ENCODE results near the gene MICU1.
"Not testable (repeated sequence)": the region's sequence is repeated elsewhere in the genome, so short reads cannot be mapped to it uniquely, and the experiment has no call there.

The MICU1 gene

GRCh38 chr10:72625608-72626443 is at the start of gene MICU1:
MICU1 (minus strand) TSS chr10:72626079; CDS start chr10:72566793, 59,286 bp downstream.
- peak; percentile 98 for DNase-seq
- in situ Hi-C loops (cut with HindIII; ENCODE audit: low pct_ligation_motif_present, low pct_unique_long_range_greater_than_20kb, low sequenced_read_pairs) = no loop called here

DNA sequence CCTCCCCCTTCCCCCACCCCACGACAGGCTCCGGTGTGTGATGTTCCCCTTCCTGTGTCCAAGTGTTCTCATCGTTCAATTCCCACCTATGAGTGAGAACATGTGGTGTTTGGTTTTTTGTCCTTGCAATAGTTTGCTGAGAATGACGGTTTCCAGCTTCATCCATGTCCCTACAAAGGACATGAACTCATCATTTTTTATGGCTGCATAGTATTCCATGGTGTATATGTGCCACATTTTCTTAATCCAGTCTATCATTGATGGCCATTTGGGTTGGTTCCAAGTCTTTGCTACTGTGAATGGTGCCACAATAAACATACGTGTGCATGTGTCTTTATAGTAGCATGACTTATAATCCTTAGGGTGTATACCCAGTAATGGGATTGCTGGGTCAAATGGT is 48.3 kb upstream of the MICU1 start:
- DNase-seq; in situ Hi-C loops (cut with HindIII; ENCODE audit: low pct_ligation_motif_present, low pct_unique_long_range_greater_than_20kb, low sequenced_read_pairs): not testable (repeated sequence)

DNA sequence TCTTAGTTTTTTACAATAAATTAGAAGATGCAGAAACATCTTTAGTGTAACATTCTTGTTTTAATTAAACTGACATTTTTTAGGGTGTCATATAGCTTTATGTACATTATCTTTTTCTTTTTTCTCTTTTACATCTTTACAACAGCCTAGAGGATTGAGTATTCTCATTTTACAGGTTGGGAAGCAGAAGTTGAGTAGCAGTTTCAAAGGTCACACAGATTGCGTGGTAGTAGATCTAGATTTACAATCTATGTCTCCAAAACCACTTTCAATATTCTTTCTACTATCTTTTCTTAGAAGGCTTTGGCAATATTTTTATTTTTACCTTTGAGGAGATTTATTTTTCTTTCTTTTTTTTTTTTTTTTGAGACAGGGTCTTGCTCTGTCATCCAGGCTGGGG is 47.4 kb upstream of the MICU1 start:
- in situ Hi-C loops (cut with HindIII; ENCODE audit: low pct_ligation_motif_present, low pct_unique_long_range_greater_than_20kb, low sequenced_read_pairs) = no loop called here
- no peak for DNase-seq

GRCh38 chr10:72667207-72667864 is 41.5 kb upstream of the MICU1 start:
- in situ Hi-C loops (cut with HindIII; ENCODE audit: low pct_ligation_motif_present, low pct_unique_long_range_greater_than_20kb, low sequenced_read_pairs) = no loop called here
- no peak for DNase-seq

GRCh38 chr10:72665925-72666324 is 40.0 kb upstream of the MICU1 start:
- in situ Hi-C loops (cut with HindIII; ENCODE audit: low pct_ligation_motif_present, low pct_unique_long_range_greater_than_20kb, low sequenced_read_pairs) = no loop called here
- no peak for DNase-seq

DNA sequence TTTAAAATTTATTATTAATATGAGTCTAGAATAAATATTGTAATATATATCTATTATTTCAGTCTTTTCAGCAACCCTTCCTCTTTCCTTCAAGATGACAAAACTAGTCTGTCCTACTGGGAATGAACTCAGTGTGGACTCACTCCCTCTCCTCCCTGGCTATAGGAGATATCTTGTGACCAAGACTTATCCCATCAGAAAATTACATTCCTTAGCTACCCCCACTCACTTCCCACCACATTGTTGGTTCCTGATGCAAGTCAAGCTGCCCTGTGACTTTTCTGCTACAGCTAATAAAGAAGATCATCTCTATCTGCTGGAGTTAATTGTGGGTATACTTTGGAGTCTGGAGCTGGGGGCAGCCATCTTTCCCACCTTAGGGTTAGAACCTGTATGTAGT is 38.1 kb upstream of the MICU1 start:
- in situ Hi-C loops (cut with HindIII; ENCODE audit: low pct_ligation_motif_present, low pct_unique_long_range_greater_than_20kb, low sequenced_read_pairs) = no loop called here
- DNase-seq = no peak

- DNase-seq = no peak
- in situ Hi-C loops (cut with HindIII; ENCODE audit: low pct_ligation_motif_present, low pct_unique_long_range_greater_than_20kb, low sequenced_read_pairs) = no loop called here
Observed at GRCh38 chr10:72661431-72661830, 35.6 kb upstream of the MICU1 start.

GRCh38 chr10:72660220-72660619 is 34.3 kb upstream of the MICU1 start:
- DNase-seq = no peak
- in situ Hi-C loops (cut with HindIII; ENCODE audit: low pct_ligation_motif_present, low pct_unique_long_range_greater_than_20kb, low sequenced_read_pairs) = no loop called here

GRCh38 chr10:72659694-72660093 is 33.8 kb upstream of the MICU1 start:
- peak; percentile 91 for DNase-seq
- in situ Hi-C loops (cut with HindIII; ENCODE audit: low pct_ligation_motif_present, low pct_unique_long_range_greater_than_20kb, low sequenced_read_pairs) = no loop called here

DNA sequence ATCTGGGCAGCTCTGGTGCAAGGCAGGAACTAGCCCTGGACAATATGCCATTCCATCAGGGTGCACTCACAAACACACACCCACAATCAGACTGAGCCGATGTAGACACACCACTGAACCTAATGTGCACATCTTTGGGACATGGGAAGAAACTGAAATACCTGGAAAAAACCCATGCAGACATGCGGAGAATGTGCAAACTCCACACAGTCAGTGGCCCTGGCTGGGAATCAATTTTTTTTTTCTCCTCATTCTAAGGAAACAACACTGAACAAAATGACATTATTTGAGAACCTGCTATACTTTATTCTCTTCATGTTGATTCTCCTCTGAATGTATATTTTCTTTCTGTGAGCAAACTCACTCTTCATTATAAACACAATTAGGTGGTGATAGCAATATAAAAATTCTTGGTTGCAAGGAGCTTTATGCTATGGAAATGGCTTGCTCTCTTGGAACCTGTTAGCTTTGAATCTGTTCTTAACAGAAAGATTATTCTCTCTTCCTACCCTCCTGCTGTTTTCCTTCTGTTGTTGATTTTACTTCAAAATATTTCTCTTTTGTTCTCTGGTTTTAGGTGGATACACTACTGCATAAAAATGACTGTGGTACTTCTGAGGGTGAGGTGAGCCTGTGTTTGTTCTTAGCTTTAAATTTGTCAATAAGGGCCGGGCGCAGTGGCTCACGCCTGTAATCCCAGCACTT is 33.0 kb upstream of the MICU1 start:
- in situ Hi-C loops (cut with HindIII; ENCODE audit: low pct_ligation_motif_present, low pct_unique_long_range_greater_than_20kb, low sequenced_read_pairs) = no loop called here
- no peak for DNase-seq

DNA sequence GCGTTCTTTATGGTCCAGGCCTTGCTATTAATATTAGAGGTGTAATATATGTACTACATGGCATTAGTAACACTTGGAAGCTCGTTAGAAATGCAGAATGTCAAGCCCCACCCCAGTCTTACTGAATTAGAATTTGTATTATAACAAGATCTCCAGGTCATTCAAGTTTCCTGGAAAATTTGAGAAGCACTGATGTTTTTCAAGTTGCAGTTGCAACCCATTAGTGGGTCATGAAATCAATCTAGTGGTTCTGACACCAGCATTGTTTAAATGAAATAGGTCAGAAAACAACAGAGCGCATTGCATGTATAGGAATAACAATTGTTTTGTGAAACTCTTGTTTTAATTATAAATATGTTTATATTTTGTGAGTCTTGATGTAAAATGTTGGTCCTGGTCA is 28.8 kb upstream of the MICU1 start:
- DNase-seq = no peak
- in situ Hi-C loops (cut with HindIII; ENCODE audit: low pct_ligation_motif_present, low pct_unique_long_range_greater_than_20kb, low sequenced_read_pairs) = no loop called here

DNA sequence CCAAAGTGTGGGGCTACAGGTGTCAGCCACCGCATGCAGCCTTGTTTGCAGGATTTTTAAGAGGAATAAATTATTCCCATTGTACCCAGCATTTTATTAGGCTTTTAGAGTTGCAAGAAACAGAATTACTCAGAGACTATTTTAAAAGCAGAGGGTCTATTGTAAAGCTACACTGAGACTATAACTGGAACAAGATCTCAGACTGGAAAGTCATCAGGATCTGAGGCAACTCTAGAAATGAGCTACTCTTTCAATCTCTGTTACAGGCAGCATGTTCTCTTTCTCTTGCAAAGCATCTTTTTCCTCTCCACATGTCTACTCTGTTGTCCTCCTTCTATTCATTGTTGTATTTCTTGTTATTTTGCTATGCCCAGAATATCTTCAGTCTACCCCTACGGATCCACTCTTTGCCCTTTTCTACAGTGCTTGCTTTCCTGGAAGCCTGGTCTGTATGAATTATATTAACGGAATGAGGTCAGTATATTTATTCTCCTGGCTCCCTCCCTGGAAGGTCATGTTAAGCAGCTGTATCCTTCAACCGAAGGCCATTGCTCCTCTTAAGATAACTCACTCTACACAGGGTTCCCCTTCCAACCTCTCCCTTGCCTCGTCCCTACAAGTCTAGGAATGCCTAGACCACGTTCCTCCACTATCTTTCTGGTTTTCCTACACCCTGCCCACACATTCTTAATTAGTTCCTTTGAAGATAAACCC is 27.7 kb upstream of the MICU1 start:
- in situ Hi-C loops (cut with HindIII; ENCODE audit: low pct_ligation_motif_present, low pct_unique_long_range_greater_than_20kb, low sequenced_read_pairs) = no loop called here
- no peak for DNase-seq

DNA sequence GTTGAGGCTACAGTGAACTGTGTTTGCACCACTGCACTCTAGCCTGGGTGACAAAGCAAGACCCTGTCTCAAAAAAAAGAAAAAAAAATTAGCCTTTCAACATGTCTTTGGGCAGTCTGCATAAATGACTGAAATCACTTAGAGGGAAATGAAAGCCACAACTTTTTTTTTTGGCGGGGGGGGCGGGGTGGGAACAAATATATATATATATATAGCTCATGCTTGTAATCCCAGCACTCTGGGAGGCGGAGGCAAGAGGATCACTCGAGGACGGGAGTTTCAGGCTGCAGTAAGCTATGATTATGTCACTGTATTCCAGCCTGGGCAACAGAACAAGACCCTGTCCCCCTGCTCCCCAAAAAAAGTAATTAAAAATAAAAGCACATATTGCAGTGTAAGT is 23.4 kb upstream of the MICU1 start:
- no peak for DNase-seq
- in situ Hi-C loops (cut with HindIII; ENCODE audit: low pct_ligation_motif_present, low pct_unique_long_range_greater_than_20kb, low sequenced_read_pairs) = no loop called here

DNA sequence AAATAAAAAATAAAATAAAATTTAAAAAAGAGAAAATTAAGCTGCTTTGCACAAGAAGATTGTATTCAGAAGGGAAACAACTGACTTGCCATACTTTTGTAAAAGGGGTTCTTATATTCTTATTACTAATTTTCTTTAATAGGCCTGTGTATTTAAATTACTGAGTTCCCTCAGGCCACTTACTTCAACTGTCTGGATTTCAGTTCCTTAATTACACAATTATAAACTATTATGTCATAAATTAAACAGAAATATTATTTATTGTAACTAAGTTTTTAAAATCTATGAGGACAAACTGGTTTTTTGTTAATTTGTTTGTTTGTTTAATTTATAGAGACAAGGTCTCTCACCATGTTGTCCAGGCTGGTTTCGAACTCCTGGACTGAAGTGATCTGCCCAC is 22.4 kb upstream of the MICU1 start:
- in situ Hi-C loops (cut with HindIII; ENCODE audit: low pct_ligation_motif_present, low pct_unique_long_range_greater_than_20kb, low sequenced_read_pairs) = no loop called here
- no peak for DNase-seq

- DNase-seq; in situ Hi-C loops (cut with HindIII; ENCODE audit: low pct_ligation_motif_present, low pct_unique_long_range_greater_than_20kb, low sequenced_read_pairs): not testable (repeated sequence)
Observed at GRCh38 chr10:72646971-72647370, 21.1 kb upstream of the MICU1 start.

GRCh38 chr10:72645263-72645858 is 19.5 kb upstream of the MICU1 start:
- in situ Hi-C loops (cut with HindIII; ENCODE audit: low pct_ligation_motif_present, low pct_unique_long_range_greater_than_20kb, low sequenced_read_pairs) = no loop called here
- DNase-seq = no peak

- in situ Hi-C loops (cut with HindIII; ENCODE audit: low pct_ligation_motif_present, low pct_unique_long_range_greater_than_20kb, low sequenced_read_pairs) = no loop called here
- no peak for DNase-seq
Observed at GRCh38 chr10:72642318-72642717, 16.4 kb upstream of the MICU1 start.

- DNase-seq = no peak
- in situ Hi-C loops (cut with HindIII; ENCODE audit: low pct_ligation_motif_present, low pct_unique_long_range_greater_than_20kb, low sequenced_read_pairs) = no loop called here
Observed at GRCh38 chr10:72639441-72639873, 13.6 kb upstream of the MICU1 start.

Measured in ACHN (cell line).